ENCODE data around the gene ARHGAP31.
"Not testable (repeated sequence)": the region's sequence is repeated elsewhere in the genome, so short reads cannot be mapped to it uniquely, and the experiment has no call there.

GRCh38 chr3:119270212-119270611 lies 24.0 kb upstream of the ARHGAP31 start:
- TF ChIP-seq EP300 (conservative IDR thresholded peaks at IDR 0.05; ENCODE audit: poor library complexity, severe bottlenecking); CTCF (IDR thresholded peaks at IDR 0.05; ENCODE audit: poor library complexity, severe bottlenecking); TAF1 (IDR thresholded peaks at IDR 0.05; ENCODE audit: low read depth): not testable (repeated sequence)

All from neural cell (in vitro differentiated cells).